ENCODE measurements around the gene ABHD17A.

The ABHD17A gene

GRCh38 chr19:1836458-1837221, 48.7 kb downstream of the ABHD17A start:
- no peak overlapping the region for H4K8ac ChIP-seq (ENCODE audit: low read depth, low read length)
- no peak overlapping the region for H2AK5ac ChIP-seq (ENCODE audit: low read length)
- no peak overlapping the region for H3K27ac ChIP-seq (ENCODE audit: low read depth, low read length)
- no peaks in the 10 kb centered on the region for H3K9me3 ChIP-seq (ENCODE audit: insufficient read depth, low read depth, low read length)
- no peak overlapping the region for H3K9ac ChIP-seq (ENCODE audit: low read length)
- peak overlapping the region; percentile 43 for H3K18ac ChIP-seq (ENCODE audit: low read length)
- peaks cover 7% of the 10 kb centered on the region for H3K79me1 ChIP-seq (ENCODE audit: low read length)
- no peak overlapping the region for H2BK5ac ChIP-seq (ENCODE audit: low read depth, low read length, poor library complexity)
- H3K23ac ChIP-seq (ENCODE audit: low read length) = no peak overlapping the region
- peaks cover 9% of the 10 kb centered on the region for H3K79me2 ChIP-seq (ENCODE audit: control insufficient read depth, insufficient read depth, low read length, poor library complexity)
- peak; percentile 99 for DNase-seq
- peak overlapping the region; percentile 32 for H4K12ac ChIP-seq (ENCODE audit: low read depth, low read length)
- peaks cover 27 to 29% of the 10 kb centered on the region in 2 experiments for H3K36me3 ChIP-seq (ENCODE audit: control insufficient read depth in 1 of 2, insufficient read depth in 2 of 2, low read length in 2 of 2)
- H3K4ac ChIP-seq (ENCODE audit: low read depth, low read length) = peak overlapping the region; percentile 52
- H3K4me1 ChIP-seq (ENCODE audit: control insufficient read depth in 1 of 2, insufficient read depth in 2 of 2, low read length in 2 of 2) = peaks cover 11 to 13% of the 10 kb centered on the region in 2 experiments
- no peak overlapping the region for H3K14ac ChIP-seq (ENCODE audit: low read length)
- H3K4me3 ChIP-seq (ENCODE audit: low read depth, low read length) = no peak overlapping the region
- H2BK12ac ChIP-seq (ENCODE audit: low read length) = no peak overlapping the region
- H2AFZ ChIP-seq (ENCODE audit: insufficient read depth, low read length, poor library complexity) = no peak overlapping the region
- H4K91ac ChIP-seq (ENCODE audit: low read depth, low read length) = peak overlapping the region; percentile 15
- WGBS (ENCODE audit: extremely low coverage, insufficient coverage, insufficient read length) = no CpG with 5 or more reads among the region's 31 CpGs
- no peak overlapping the region for H2BK120ac ChIP-seq (ENCODE audit: insufficient read depth, low read length, poor library complexity)
- no peaks in the 10 kb centered on the region for H3K27me3 ChIP-seq (ENCODE audit: insufficient read depth, low read length)
- H3K4me2 ChIP-seq (ENCODE audit: low read length) = no peak overlapping the region

- no peak overlapping the region for H3K18ac ChIP-seq (ENCODE audit: low read length)
- no peak overlapping the region for H4K8ac ChIP-seq (ENCODE audit: low read depth, low read length)
- H3K4me2 ChIP-seq (ENCODE audit: low read length) = no peak overlapping the region
- H4K12ac ChIP-seq (ENCODE audit: low read depth, low read length) = no peak overlapping the region
- no peak overlapping the region for H3K9ac ChIP-seq (ENCODE audit: low read length)
- H3K4me1 ChIP-seq (ENCODE audit: control insufficient read depth in 1 of 2, insufficient read depth in 2 of 2, low read length in 2 of 2) = peaks cover 11 to 13% of the 10 kb centered on the region in 2 experiments
- H3K27me3 ChIP-seq (ENCODE audit: insufficient read depth, low read length) = no peaks in the 10 kb centered on the region
- H3K9me3 ChIP-seq (ENCODE audit: insufficient read depth, low read depth, low read length) = no peaks in the 10 kb centered on the region
- H3K27ac ChIP-seq (ENCODE audit: low read depth, low read length) = no peak overlapping the region
- no peak overlapping the region for H3K14ac ChIP-seq (ENCODE audit: low read length)
- peaks cover 29 to 37% of the 10 kb centered on the region in 2 experiments for H3K36me3 ChIP-seq (ENCODE audit: control insufficient read depth in 1 of 2, insufficient read depth in 2 of 2, low read length in 2 of 2)
- no peak overlapping the region for H3K23ac ChIP-seq (ENCODE audit: low read length)
- H3K79me1 ChIP-seq (ENCODE audit: low read length) = peaks cover 7% of the 10 kb centered on the region
- no peak for DNase-seq
- no peak overlapping the region for H4K91ac ChIP-seq (ENCODE audit: low read depth, low read length)
- H3K4me3 ChIP-seq (ENCODE audit: low read depth, low read length) = no peak overlapping the region
- no peak overlapping the region for H3K4ac ChIP-seq (ENCODE audit: low read depth, low read length)
- H2BK5ac ChIP-seq (ENCODE audit: low read depth, low read length, poor library complexity) = no peak overlapping the region
- H2AK5ac ChIP-seq (ENCODE audit: low read length) = no peak overlapping the region
- no CpG with 5 or more reads among the region's 15 CpGs for WGBS (ENCODE audit: extremely low coverage, insufficient coverage, insufficient read length)
- H2BK120ac ChIP-seq (ENCODE audit: insufficient read depth, low read length, poor library complexity) = no peak overlapping the region
- no peak overlapping the region for H2BK12ac ChIP-seq (ENCODE audit: low read length)
- no peak overlapping the region for H2AFZ ChIP-seq (ENCODE audit: insufficient read depth, low read length, poor library complexity)
- peaks cover 4% of the 10 kb centered on the region for H3K79me2 ChIP-seq (ENCODE audit: control insufficient read depth, insufficient read depth, low read length, poor library complexity)
Measured at GRCh38 chr19:1833540-1833939, 51.8 kb downstream of the ABHD17A start.

- H3K79me1 ChIP-seq (ENCODE audit: low read length) = peaks cover 2% of the 10 kb centered on the region
- no peak overlapping the region for H2BK120ac ChIP-seq (ENCODE audit: insufficient read depth, low read length, poor library complexity)
- no peak overlapping the region for H3K18ac ChIP-seq (ENCODE audit: low read length)
- H3K4me2 ChIP-seq (ENCODE audit: low read length) = no peak overlapping the region
- peaks cover 4% of the 10 kb centered on the region for H3K79me2 ChIP-seq (ENCODE audit: control insufficient read depth, insufficient read depth, low read length, poor library complexity)
- no peak overlapping the region for H3K23ac ChIP-seq (ENCODE audit: low read length)
- H3K27me3 ChIP-seq (ENCODE audit: insufficient read depth, low read length) = no peaks in the 10 kb centered on the region
- no peak overlapping the region for H3K27ac ChIP-seq (ENCODE audit: low read depth, low read length)
- H3K4ac ChIP-seq (ENCODE audit: low read depth, low read length) = no peak overlapping the region
- no peak overlapping the region for H4K12ac ChIP-seq (ENCODE audit: low read depth, low read length)
- DNase-seq = peak; percentile 67 to 72
- H2AFZ ChIP-seq (ENCODE audit: insufficient read depth, low read length, poor library complexity) = no peak overlapping the region
- no peak overlapping the region for H2BK5ac ChIP-seq (ENCODE audit: low read depth, low read length, poor library complexity)
- no peak overlapping the region for H3K4me3 ChIP-seq (ENCODE audit: low read depth, low read length)
- no peak overlapping the region for H4K91ac ChIP-seq (ENCODE audit: low read depth, low read length)
- no CpG with 5 or more reads among the region's 26 CpGs for WGBS (ENCODE audit: extremely low coverage, insufficient coverage, insufficient read length)
- no peak overlapping the region for H3K9ac ChIP-seq (ENCODE audit: low read length)
- no peak overlapping the region for H3K14ac ChIP-seq (ENCODE audit: low read length)
- peaks cover 41 to 51% of the 10 kb centered on the region in 2 experiments for H3K36me3 ChIP-seq (ENCODE audit: control insufficient read depth in 1 of 2, insufficient read depth in 2 of 2, low read length in 2 of 2)
- no peak overlapping the region for H2BK12ac ChIP-seq (ENCODE audit: low read length)
- H4K8ac ChIP-seq (ENCODE audit: low read depth, low read length) = no peak overlapping the region
- no peak overlapping the region for H2AK5ac ChIP-seq (ENCODE audit: low read length)
- H3K9me3 ChIP-seq (ENCODE audit: insufficient read depth, low read depth, low read length) = no peaks in the 10 kb centered on the region
- H3K4me1 ChIP-seq (ENCODE audit: control insufficient read depth in 1 of 2, insufficient read depth in 2 of 2, low read length in 2 of 2) = peaks cover 4 to 5% of the 10 kb centered on the region in 2 experiments
Measured at GRCh38 chr19:1832046-1832663, 53.1 kb downstream of the ABHD17A start.

GRCh38 chr19:1830978-1831377, 54.3 kb downstream of the ABHD17A start:
- WGBS (ENCODE audit: extremely low coverage, insufficient coverage, insufficient read length) = no CpG with 5 or more reads among the region's 11 CpGs
- H2BK12ac ChIP-seq (ENCODE audit: low read length) = no peak overlapping the region
- H3K27me3 ChIP-seq (ENCODE audit: insufficient read depth, low read length) = no peaks in the 10 kb centered on the region
- H3K23ac ChIP-seq (ENCODE audit: low read length) = no peak overlapping the region
- no peak overlapping the region for H3K4me2 ChIP-seq (ENCODE audit: low read length)
- H2BK5ac ChIP-seq (ENCODE audit: low read depth, low read length, poor library complexity) = no peak overlapping the region
- no peaks in the 10 kb centered on the region for H3K79me1 ChIP-seq (ENCODE audit: low read length)
- peaks cover 2% of the 10 kb centered on the region for H3K79me2 ChIP-seq (ENCODE audit: control insufficient read depth, insufficient read depth, low read length, poor library complexity)
- peaks cover 48 to 58% of the 10 kb centered on the region in 2 experiments for H3K36me3 ChIP-seq (ENCODE audit: control insufficient read depth in 1 of 2, insufficient read depth in 2 of 2, low read length in 2 of 2)
- no peaks in the 10 kb centered on the region for H3K9me3 ChIP-seq (ENCODE audit: insufficient read depth, low read depth, low read length)
- H2BK120ac ChIP-seq (ENCODE audit: insufficient read depth, low read length, poor library complexity) = no peak overlapping the region
- no peak overlapping the region for H2AK5ac ChIP-seq (ENCODE audit: low read length)
- H3K18ac ChIP-seq (ENCODE audit: low read length) = no peak overlapping the region
- no peak overlapping the region for H4K8ac ChIP-seq (ENCODE audit: low read depth, low read length)
- H3K9ac ChIP-seq (ENCODE audit: low read length) = no peak overlapping the region
- no peak overlapping the region for H2AFZ ChIP-seq (ENCODE audit: insufficient read depth, low read length, poor library complexity)
- H4K12ac ChIP-seq (ENCODE audit: low read depth, low read length) = no peak overlapping the region
- no peak overlapping the region for H3K14ac ChIP-seq (ENCODE audit: low read length)
- H3K4ac ChIP-seq (ENCODE audit: low read depth, low read length) = no peak overlapping the region
- H3K27ac ChIP-seq (ENCODE audit: low read depth, low read length) = no peak overlapping the region
- H4K91ac ChIP-seq (ENCODE audit: low read depth, low read length) = no peak overlapping the region
- H3K4me1 ChIP-seq (ENCODE audit: control insufficient read depth in 1 of 2, insufficient read depth in 2 of 2, low read length in 2 of 2) = peaks cover 0 to 2% of the 10 kb centered on the region in 2 experiments
- H3K4me3 ChIP-seq (ENCODE audit: low read depth, low read length) = no peak overlapping the region
- DNase-seq = no peak
